ENCODE measurements around the gene DHRS3.
A peak's percentile ranks its signal among the peaks of the same experiment; 100 is the strongest.

The DHRS3 gene

DNA sequence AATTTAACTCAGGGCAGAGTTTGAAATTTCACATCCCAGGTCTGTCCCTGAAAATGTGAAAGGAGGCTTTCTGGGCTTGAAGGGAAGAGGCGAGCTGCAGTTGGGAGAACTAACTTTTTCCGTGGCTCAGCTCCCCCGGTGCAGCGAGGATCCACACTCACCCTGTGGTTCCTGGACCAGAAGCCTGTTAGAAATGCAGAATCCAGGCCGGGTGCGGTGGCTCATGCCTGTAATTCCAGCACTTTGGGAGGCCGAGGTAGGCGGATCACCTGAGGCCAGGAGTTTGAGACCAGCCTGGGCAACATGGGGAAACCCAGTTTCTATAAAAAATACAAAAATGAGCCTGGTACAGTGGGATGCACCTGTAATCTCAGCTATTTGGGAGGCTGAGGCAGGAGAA is 2.9 kb upstream of the DHRS3 start:
- DNase-seq (ENCODE audit: low read depth in 2 of 2): no peak
- TF ChIP-seq, protein P1, sequence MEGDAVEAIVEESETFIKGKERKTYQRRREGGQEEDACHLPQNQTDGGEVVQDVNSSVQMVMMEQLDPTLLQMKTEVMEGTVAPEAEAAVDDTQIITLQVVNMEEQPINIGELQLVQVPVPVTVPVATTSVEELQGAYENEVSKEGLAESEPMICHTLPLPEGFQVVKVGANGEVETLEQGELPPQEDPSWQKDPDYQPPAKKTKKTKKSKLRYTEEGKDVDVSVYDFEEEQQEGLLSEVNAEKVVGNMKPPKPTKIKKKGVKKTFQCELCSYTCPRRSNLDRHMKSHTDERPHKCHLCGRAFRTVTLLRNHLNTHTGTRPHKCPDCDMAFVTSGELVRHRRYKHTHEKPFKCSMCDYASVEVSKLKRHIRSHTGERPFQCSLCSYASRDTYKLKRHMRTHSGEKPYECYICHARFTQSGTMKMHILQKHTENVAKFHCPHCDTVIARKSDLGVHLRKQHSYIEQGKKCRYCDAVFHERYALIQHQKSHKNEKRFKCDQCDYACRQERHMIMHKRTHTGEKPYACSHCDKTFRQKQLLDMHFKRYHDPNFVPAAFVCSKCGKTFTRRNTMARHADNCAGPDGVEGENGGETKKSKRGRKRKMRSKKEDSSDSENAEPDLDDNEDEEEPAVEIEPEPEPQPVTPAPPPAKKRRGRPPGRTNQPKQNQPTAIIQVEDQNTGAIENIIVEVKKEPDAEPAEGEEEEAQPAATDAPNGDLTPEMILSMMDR (IDR thresholded peaks at IDR 0.05; ENCODE audit: low read depth, low read length): no peak
- no peak overlapping the region for H3K4me3 ChIP-seq (replicated peaks in 1 of 2; ENCODE audit: low read depth in 2 of 2, low read length in 2 of 2)

DNA sequence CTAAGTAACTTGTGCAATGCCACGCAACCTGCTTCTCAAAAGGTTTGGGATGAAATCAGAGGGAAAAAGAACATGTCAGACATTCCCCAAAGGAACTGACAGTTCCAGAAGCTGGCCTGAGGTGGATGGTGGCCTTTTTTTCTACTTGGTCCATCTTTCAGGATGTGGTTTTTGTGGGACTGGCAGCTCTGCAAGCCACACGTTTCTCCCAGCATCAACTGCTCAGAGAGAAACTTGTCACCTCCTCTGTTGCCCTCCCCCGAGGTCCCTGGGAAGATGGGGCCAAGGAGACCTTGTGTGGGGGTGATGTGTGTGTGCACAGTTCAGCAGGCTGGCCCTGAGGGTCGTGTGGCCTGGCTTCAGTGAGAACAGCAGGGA is 2.5 kb upstream of the DHRS3 start:
- no peak for DNase-seq (ENCODE audit: low read depth in 2 of 2)
- TF ChIP-seq, protein P1 (IDR thresholded peaks at IDR 0.05; ENCODE audit: low read depth, low read length): no peak

DNA sequence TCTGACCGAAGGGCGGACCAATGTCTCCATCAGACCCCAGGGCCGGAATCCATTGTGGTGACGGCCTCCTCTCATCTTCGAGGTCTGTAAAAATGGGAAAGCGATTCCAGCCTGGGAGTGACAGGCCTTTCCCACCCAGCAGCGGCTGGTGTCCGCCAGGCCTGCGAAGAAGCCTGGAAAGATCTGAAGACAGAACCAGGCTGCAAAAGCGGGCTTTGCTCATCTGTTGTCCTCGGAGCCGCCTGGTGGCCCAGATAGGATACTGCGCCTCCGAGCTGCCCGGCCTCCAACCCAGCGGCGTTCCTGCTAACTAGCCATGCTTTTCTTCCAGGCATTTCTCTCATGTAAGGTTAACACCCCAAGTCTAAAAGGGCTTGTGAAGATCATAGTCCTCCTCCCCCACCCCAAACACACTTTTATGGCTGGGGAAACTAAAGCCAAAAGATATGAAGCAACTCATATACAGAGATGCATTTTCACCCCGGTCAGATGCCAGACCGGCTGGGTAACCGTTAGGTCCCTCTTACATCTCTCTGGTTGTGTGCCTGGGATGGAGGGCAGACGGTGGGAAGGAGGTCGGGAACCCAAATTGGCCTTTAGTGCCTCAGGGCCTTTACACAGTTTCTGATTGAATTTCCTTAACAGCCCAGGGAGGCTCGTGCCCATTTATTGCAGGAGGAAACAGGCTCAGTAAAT is 1.9 kb upstream of the DHRS3 start:
- peak overlapping the region in 1 of 2 donors; percentile 78 for H3K4me3 ChIP-seq (replicated peaks in 1 of 2; ENCODE audit: low read depth in 2 of 2, low read length in 2 of 2)
- peak; percentile 91 for DNase-seq (ENCODE audit: low read depth in 2 of 2)
- TF ChIP-seq, protein P1 (IDR thresholded peaks at IDR 0.05; ENCODE audit: low read depth, low read length): peak; percentile 94

More for the DNA sequence above, 2.5 kb upstream of the DHRS3 start:
- no peak overlapping the region for H3K4me3 ChIP-seq (replicated peaks in 1 of 2; ENCODE audit: low read depth in 2 of 2, low read length in 2 of 2)

DNA sequence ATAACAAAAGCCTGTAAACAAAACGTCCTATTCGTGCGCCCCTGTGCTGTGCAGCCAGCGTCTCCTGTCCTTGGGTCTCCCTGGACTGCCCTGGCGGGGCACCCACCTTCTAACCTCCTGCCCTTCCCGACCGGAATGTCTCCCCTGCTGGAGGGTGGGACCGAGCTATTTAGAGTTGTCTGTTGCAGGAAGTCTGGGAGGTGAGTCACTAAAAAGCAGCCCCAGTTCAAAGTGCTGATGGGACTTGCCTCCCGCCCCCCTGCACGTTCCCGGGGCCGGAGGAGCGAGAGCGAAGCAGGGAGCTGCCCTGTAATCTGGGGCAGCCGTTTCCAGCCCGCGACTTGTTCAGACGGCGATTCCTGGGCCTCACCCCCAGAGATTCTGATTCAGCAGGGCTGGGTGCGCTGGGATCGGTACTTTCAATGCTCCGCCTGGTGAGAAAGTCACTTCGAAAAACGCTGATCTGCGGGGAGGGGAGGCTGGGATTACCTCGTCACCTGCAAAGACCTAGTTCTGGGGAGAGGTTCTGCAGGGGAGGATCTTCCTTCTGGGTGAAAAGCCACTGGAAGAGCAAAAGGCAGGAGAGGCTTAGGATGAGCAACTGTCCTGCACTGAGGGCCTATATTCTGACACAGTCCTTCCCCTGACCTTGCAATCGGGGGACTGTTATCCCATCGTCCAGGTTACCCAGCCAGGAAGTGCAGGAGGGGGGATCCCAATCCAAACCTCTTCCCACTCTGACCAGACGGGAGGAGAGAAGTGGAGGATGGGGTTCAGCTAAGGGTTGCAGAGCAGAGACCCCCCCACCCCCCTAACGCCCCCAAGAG is 1.2 kb upstream of the DHRS3 start:
- TF ChIP-seq, protein P1 (IDR thresholded peaks at IDR 0.05; ENCODE audit: low read depth, low read length): no peak
- H3K4me3 ChIP-seq (replicated peaks in 1 of 2; ENCODE audit: low read depth in 2 of 2, low read length in 2 of 2): peak overlapping the region; percentile 70 to 78
- peak; percentile 80 to 87 for DNase-seq (ENCODE audit: low read depth in 2 of 2)

DNA sequence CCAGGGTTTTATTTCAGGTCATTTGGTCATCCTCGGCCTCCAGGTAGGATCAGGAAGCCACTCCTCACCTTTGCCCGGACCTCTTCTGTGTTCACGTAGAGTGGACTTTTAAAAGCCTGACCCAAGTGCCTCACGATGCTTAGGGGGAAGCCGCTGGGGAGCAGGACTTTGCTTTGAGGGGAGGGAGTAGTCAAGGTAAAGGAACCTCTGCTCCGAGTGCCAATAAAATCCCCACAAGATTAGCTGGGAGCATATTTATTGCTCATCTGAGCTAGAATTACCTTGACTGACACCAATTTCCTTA is 603 bp upstream of the DHRS3 start:
- DNase-seq (ENCODE audit: low read depth in 2 of 2): no peak
- H3K4me3 ChIP-seq (replicated peaks in 1 of 2; ENCODE audit: low read depth in 2 of 2, low read length in 2 of 2): peak overlapping the region; percentile 70 to 78
- TF ChIP-seq, protein P1 (IDR thresholded peaks at IDR 0.05; ENCODE audit: low read depth, low read length): no peak

DNA sequence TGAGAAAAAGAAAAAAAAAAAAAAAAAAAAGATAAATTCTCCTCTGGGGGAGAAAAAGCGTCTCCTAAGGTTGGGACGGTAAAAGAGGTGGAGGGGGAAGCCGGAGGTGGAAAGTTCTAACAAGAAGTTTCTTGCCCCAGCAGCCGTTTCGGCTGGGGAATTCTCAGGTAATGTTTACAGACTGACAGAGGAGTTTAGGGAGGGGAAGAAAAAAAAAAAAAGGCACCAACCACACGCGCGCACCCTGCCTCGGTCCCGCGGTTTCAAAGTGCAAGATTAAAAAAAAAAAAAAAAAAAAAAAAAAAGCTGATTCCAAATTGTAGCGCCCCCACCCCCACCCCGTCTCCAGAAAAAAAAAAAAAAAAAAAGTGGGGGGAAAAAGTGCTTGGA is 504 bp downstream of the DHRS3 start:
- DNase-seq (ENCODE audit: low read depth in 2 of 2): no peak
- TF ChIP-seq, protein P1 (IDR thresholded peaks at IDR 0.05; ENCODE audit: low read depth, low read length): no peak
- H3K4me3 ChIP-seq (replicated peaks in 1 of 2; ENCODE audit: low read depth in 2 of 2, low read length in 2 of 2): peak overlapping the region; percentile 70 to 78

All from cardiac fibroblast (primary cell).